Subcutaneous adipose tissue (tissue), 4 donors: Measurements from ENCODE around the gene HOXC11. TPM values are rescaled to one million over a fixed set of nuclear protein-coding genes. Genes with fewer than 3 reads are reported as not detected.

Source experiments
- total RNA-seq, 4 donors: library from RNA; depleted of rRNA; stranded (reverse); fragments of >200 nt; gene quantifications; one replicate each; pipeline ENCODE4 v1.1.0, GENCODE V29; 2016
- TF ChIP-seq, protein P1 (sequence below): fragments of 450-650 bp; IDR thresholded peaks from one replicate; pipeline ENCODE4 v1.5.1; 2016; ENCODE audit warnings: low read depth, mild to moderate bottlenecking, control low read depth, antibody characterized with exemption, moderate library complexity

HOXC11 gene
- total RNA-seq, 4 donors from 2014 or later = 0.38 to 0.51 (median 0.44) TPM; not detected in 1

DNA sequence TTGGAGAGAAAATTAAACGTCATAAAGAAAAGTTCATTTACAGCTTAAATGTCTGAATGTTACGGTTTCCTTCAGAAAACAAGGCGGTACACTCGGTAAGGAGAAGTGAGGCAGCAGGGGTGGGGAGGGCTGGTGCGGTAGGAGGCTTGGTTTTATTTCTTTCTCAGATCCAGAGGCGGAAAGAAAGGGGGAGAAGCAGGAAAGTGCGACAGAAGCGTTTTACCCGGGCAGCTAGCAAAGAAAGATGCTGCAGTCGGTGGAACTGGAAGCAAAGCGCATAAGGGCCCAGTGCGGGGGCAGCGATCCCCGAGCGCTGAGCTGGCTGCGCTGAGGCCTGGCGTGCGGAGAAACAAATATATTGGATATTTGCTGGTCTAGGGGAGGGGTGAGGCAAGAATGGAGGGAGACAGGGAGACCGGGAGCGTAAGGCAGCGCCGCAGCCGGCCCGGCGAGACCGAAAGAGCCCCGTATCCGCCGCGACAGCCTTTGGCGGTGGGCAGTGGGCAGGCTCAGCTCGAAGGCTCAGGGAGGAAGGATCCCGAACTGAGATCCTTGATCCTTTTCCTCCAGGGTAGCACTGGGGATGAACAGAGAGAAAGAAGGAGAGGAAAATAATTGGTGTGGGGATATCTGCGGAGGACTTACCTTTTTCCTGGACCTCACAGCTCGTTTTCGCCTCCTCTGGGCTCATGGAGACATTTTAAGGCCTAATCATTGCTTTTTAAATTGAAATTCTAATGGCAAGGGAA is 6.4 kb upstream of the HOXC11 start:
- TF ChIP-seq, protein P1, sequence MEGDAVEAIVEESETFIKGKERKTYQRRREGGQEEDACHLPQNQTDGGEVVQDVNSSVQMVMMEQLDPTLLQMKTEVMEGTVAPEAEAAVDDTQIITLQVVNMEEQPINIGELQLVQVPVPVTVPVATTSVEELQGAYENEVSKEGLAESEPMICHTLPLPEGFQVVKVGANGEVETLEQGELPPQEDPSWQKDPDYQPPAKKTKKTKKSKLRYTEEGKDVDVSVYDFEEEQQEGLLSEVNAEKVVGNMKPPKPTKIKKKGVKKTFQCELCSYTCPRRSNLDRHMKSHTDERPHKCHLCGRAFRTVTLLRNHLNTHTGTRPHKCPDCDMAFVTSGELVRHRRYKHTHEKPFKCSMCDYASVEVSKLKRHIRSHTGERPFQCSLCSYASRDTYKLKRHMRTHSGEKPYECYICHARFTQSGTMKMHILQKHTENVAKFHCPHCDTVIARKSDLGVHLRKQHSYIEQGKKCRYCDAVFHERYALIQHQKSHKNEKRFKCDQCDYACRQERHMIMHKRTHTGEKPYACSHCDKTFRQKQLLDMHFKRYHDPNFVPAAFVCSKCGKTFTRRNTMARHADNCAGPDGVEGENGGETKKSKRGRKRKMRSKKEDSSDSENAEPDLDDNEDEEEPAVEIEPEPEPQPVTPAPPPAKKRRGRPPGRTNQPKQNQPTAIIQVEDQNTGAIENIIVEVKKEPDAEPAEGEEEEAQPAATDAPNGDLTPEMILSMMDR = no peak

DNA sequence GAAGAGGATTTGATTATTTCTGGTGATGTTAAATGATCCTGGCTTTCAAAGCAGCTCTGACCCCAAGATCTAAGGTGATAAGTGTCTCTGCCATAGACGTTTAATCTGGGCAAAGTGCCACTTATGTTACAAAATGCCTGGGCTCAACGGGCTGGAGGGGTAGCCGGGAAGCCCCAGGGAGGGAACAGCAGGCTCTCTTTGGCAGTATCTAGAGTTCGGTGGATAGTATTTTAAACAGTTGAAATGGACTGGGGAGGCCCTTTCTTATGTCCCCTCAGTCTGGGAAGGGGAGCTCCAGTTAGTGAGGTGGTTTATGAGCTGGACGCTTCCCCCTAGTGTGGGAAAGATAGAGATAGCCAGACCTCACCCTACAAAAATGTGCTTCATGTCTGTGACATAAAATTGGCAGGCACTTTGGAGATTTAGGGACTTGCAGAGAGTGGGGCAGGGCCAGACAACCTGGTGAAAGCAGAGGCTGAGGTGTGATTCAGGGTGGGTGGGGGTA is 5.5 kb upstream of the HOXC11 start:
- TF ChIP-seq, protein P1 = no peak

DNA sequence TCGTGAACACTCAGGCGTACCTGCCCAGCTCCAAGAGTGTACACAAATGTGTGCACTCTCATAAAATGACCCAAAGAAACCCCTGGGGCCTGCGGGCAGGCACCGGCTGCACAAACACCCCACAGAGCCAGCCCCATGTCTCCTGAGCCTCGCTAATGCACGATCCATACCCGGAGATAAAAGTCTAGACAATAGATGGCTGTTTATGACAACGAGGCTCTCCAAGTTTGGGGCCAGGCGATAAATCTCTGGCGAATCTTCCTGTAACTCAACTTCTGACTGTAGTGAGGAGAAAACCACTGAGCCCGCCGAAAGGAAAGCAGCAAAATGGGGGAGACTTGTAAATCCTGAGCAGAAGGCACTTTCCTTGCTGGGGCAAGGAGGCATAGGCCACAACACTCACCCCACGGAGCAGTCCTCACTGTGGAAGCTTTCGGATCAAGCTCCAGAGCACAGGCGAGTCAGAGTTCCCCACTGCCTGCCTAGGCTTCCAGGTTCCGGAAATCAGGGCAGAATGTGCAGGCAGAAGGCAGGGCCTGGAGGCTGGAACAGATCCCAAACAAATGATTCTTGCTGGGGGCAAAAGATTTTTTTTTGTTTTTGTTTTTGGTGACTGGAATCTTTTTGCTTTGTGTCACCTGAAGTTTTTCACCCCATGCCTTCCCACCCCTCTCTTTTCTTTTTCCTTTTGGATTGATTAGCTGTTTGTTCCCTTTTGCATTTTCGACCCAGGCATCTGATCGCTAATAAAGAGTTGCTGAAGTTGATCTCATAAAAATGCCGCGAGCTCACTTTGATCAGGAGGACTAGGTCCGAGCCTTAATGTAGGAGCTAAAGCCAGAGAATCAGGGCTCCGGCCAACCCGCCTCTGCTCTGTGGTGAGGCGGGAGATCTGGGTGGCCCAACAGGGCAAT is 4.5 kb upstream of the HOXC11 start:
- TF ChIP-seq, protein P1 = no peak

DNA sequence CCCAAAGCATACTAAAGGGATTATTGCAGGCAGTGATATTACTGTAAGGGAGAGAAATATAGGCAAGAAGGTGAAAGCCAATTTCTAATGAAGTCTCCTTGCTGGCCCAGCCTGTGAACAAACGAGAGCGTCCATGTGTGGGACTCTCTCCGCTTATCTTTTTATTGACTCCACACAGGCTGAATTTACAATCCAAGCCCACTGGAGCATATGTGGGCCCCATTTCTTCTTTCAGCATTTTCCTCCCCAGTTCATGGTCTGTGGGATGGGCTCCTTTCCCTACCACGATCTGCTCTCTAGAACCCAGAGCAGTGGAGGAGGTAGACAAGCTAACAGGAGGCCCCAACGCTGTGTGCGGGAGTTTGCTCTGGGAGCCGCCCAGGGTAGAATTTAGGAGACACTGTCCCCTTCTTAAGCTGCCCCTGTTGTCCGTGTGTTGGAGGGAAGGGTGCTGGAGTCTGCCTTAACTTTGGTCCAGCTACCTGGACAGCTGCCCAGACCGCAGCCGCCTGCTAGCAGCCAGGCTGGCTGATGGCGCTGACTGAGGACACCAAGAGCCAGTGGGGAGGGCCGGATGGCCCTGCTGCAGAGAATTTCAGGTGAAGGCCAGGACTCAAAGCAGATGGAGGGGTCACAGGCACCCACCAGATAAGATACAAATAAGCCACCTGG is 3.2 kb upstream of the HOXC11 start:
- TF ChIP-seq, protein P1 = no peak

DNA sequence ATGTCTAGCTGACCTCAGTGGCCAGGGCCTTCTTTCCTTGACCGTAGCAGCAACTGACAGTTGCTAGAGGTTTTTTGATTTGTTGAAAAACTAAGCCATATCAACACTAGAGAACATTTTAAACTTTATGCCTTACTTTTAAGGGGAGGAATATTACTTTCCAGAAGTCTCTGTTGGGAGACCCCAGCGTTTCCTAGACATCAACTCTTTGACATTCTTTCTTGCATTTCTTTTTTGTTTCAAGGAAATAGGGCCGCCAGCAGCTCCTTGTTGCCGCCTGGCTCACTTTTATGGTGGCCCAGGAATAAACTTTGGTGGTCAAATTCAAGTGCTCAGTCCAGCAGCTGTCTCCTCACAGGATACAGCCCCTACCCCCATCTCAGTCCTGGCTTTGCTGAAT is 2.5 kb upstream of the HOXC11 start:
- TF ChIP-seq, protein P1 = no peak

DNA sequence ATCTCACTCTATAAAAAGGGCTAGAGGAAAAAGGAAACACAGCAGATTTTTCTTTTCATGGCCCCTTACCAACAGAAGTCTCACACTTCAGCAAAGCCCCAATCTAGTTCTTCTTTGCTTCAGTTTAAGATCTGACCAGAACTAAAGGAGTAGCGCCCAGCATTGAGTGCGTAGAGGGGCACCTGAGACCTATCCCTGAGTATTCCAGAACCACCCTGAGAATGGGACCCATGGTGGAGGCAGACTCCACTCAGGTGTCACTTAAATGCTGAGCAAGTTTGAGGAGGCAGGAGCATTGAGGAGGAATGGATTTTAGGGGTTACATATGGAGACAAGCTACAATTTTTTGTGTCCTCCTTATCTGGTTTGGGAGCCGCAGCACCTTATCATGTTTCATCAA is 1.8 kb upstream of the HOXC11 start:
- TF ChIP-seq, protein P1 = no peak
